GM18868 (cell line): Measurements from ENCODE around the gene CNTNAP5.

ENCODE experiments used
- ATAC-seq: cut with Tn5 transposase; IDR thresholded peaks from one replicate; pipeline ENCODE4 v1.9.1; 2021; ENCODE audit warnings: mild to moderate bottlenecking, moderate library complexity; ENCODE audit not compliant: unreplicated experiment

CNTNAP5 gene

GRCh38 chr2:124025171-124025580 lies at the start of gene CNTNAP5:
Gene CNTNAP5 (plus strand): TSS chr2:124025287. CDS start chr2:124025651, 364 bp downstream.
- no peak for ATAC-seq

GRCh38 chr2:123976054-123976648 lies 48.9 kb upstream of the CNTNAP5 start:
- ATAC-seq, result no peak

- ATAC-seq, result peak; percentile 92
These were observed 31.3 kb upstream of the CNTNAP5 start for GRCh38 chr2:123993728-123994323.

- ATAC-seq, result no peak
These were observed 25.4 kb upstream of the CNTNAP5 start for GRCh38 chr2:123999681-124000080.

GRCh38 chr2:124001696-124002430 lies 23.2 kb upstream of the CNTNAP5 start:
- no peak for ATAC-seq

GRCh38 chr2:124018890-124019289 lies 6.2 kb upstream of the CNTNAP5 start:
- no peak for ATAC-seq

GRCh38 chr2:124024561-124025170 lies 421 bp upstream of the CNTNAP5 start:
- ATAC-seq, result no peak

- no peak for ATAC-seq
These were observed 876 bp downstream of the CNTNAP5 start for GRCh38 chr2:124025891-124026434.

GRCh38 chr2:124026503-124026902 lies 1.4 kb downstream of the CNTNAP5 start:
- ATAC-seq, result no peak

- ATAC-seq, result peak; percentile 97
These were observed 2.1 kb downstream of the CNTNAP5 start for GRCh38 chr2:124027182-124027581.

- no peak for ATAC-seq
These were observed 7.7 kb downstream of the CNTNAP5 start for GRCh38 chr2:124032799-124033198.

GRCh38 chr2:124034265-124034664 lies 9.2 kb downstream of the CNTNAP5 start:
- ATAC-seq, result no peak

- no peak for ATAC-seq
These were observed 9.9 kb downstream of the CNTNAP5 start for GRCh38 chr2:124035001-124035400.

- ATAC-seq, result no peak
These were observed 13.9 kb downstream of the CNTNAP5 start for GRCh38 chr2:124039032-124039431.

GRCh38 chr2:124039762-124040291 lies 14.7 kb downstream of the CNTNAP5 start:
- no peak for ATAC-seq

GRCh38 chr2:124045894-124046293 lies 20.8 kb downstream of the CNTNAP5 start:
- ATAC-seq, result no peak

- no peak for ATAC-seq
These were observed 21.2 kb downstream of the CNTNAP5 start for GRCh38 chr2:124046332-124046731.

GRCh38 chr2:124048102-124048501 lies 23.0 kb downstream of the CNTNAP5 start:
- no peak for ATAC-seq

GRCh38 chr2:124048664-124049063 lies 23.6 kb downstream of the CNTNAP5 start:
- ATAC-seq, result no peak

GRCh38 chr2:124049136-124049535 lies 24.0 kb downstream of the CNTNAP5 start:
- no peak for ATAC-seq

GRCh38 chr2:124050833-124051497 lies 25.9 kb downstream of the CNTNAP5 start:
- ATAC-seq, result no peak
